ENCODE data around the gene SDR42E1.

Gene SDR42E1

GRCh38 chr16:81964808-81965207 lies 46.5 kb downstream of the SDR42E1 start:
- H3K4me3 ChIP-seq (ENCODE audit: low read depth, low read length) = no peak overlapping the region
- no peak for TF ChIP-seq CTCF (IDR thresholded peaks at IDR 0.05; ENCODE audit: low read depth, low read length)

- H3K4me3 ChIP-seq (ENCODE audit: low read depth, low read length) = no peak overlapping the region
- no peak for TF ChIP-seq CTCF (IDR thresholded peaks at IDR 0.05; ENCODE audit: low read depth, low read length)
Measured at GRCh38 chr16:81956213-81956948, 54.9 kb downstream of the SDR42E1 start.

GRCh38 chr16:81951564-81951963 lies 59.7 kb downstream of the SDR42E1 start:
- TF ChIP-seq CTCF (IDR thresholded peaks at IDR 0.05; ENCODE audit: low read depth, low read length) = no peak
- H3K4me3 ChIP-seq (ENCODE audit: low read depth, low read length) = no peak overlapping the region

GRCh38 chr16:81946206-81946605 lies 65.1 kb downstream of the SDR42E1 start:
- H3K4me3 ChIP-seq (ENCODE audit: low read depth, low read length) = no peak overlapping the region
- no peak for TF ChIP-seq CTCF (IDR thresholded peaks at IDR 0.05; ENCODE audit: low read depth, low read length)

- no peak overlapping the region for H3K4me3 ChIP-seq (ENCODE audit: low read depth, low read length)
- TF ChIP-seq CTCF (IDR thresholded peaks at IDR 0.05; ENCODE audit: low read depth, low read length) = no peak
Measured at GRCh38 chr16:81945665-81946064, 65.6 kb downstream of the SDR42E1 start.

- TF ChIP-seq CTCF (IDR thresholded peaks at IDR 0.05; ENCODE audit: low read depth, low read length) = no peak
- no peak overlapping the region for H3K4me3 ChIP-seq (ENCODE audit: low read depth, low read length)
Measured at GRCh38 chr16:81942007-81942601, 69.2 kb downstream of the SDR42E1 start.

- H3K4me3 ChIP-seq (ENCODE audit: low read depth, low read length) = no peak overlapping the region
- TF ChIP-seq CTCF (IDR thresholded peaks at IDR 0.05; ENCODE audit: low read depth, low read length) = peak; percentile 29; the same call in 1 of the 2 replicates
Measured at GRCh38 chr16:81940781-81941560, 70.3 kb downstream of the SDR42E1 start.
